Measurements from ENCODE around the gene MRPL18. TPM values are rescaled to one million over a fixed set of nuclear protein-coding genes. Genes with fewer than 3 reads are reported as not detected.

MRPL18 gene
- total and polyA plus RNA-seq, 2 of the 4 experiments (the other 2 are of a cell fraction), result 53.4 to 56.8 TPM

GRCh38 chr6:159833556-159833955 lies 43.3 kb downstream of the MRPL18 start:
- dilution Hi-C loops (cut with HindIII; ENCODE audit: low sequenced_read_pairs, unreplicated experiment), result no loop called here
- CTCF ChIA-PET, result interaction anchor here (0.7 kb wide), 1 partner anchor 142 kb away, joined by 3 read pairs; no protein-coding TSS in a partner anchor
- ATAC-seq (ENCODE audit: low read depth), result peak; percentile 40

More at GRCh38 chr6:159833556-159833955, 43.3 kb downstream of the MRPL18 start:
- Histone ChIP-seq H3K4me3 (ENCODE audit: insufficient read depth, low read depth, low read length) (no peak overlapping the region), H2BK15ac (ENCODE audit: low read depth, low read length) (no peak overlapping the region), H3K23ac (ENCODE audit: low read depth, low read length) (no peak overlapping the region), H4K20me1 (ENCODE audit: insufficient read depth, low read length) (no peaks in the 10 kb centered on the region), H3K36me3 (ENCODE audit: control insufficient read depth, insufficient read depth, low read length) (no peaks in the 10 kb centered on the region), H3K4ac (ENCODE audit: low read depth, low read length) (no peak overlapping the region), H3K79me1 (ENCODE audit: low read depth in 1 of 2, low read length in 2 of 2) (no peaks in the 10 kb centered on the region), H4K91ac (ENCODE audit: insufficient read depth, low read depth, low read length) (no peak overlapping the region), H4K5ac (ENCODE audit: low read depth, low read length) (no peak overlapping the region), H3K14ac (replicated peaks; ENCODE audit: low read depth, low read length) (no peak overlapping the region), H3K56ac (ENCODE audit: extremely low read depth, insufficient read depth, low read length) (no peak overlapping the region), H4K8ac (ENCODE audit: low read depth in 2 of 2, low read length in 2 of 2) (no peak overlapping the region), H2BK20ac (ENCODE audit: low read depth, low read length) (no peak overlapping the region), H3K9me1 (ENCODE audit: insufficient read depth, low read length) (peaks cover 6% of the 10 kb centered on the region; the same call in 1 of the 2 replicates), H3K4me2 (ENCODE audit: low read depth, low read length) (no peak overlapping the region), H3K4me1 (ENCODE audit: control insufficient read depth, insufficient read depth, low read length) (no peaks in the 10 kb centered on the region), H2BK120ac (ENCODE audit: low read depth, low read length) (no peak overlapping the region), H2BK5ac (ENCODE audit: low read depth, low read length, poor library complexity, severe bottlenecking) (no peak overlapping the region), H2AK5ac (ENCODE audit: low read depth, low read length) (no peak overlapping the region), H2AFZ (replicated peaks; ENCODE audit: low read length, poor library complexity) (no peak overlapping the region), H2AK9ac (replicated peaks; ENCODE audit: low read depth, low read length, poor library complexity) (no peak overlapping the region), H3K9ac (ENCODE audit: low read depth, low read length) (no peak overlapping the region), H3K27me3 (ENCODE audit: control insufficient read depth, insufficient read depth, low read length) (no peaks in the 10 kb centered on the region; the same call in 1 of the 2 replicates), H3K18ac (ENCODE audit: low read depth, low read length) (no peak overlapping the region), H3K27ac (ENCODE audit: insufficient read depth, low read length) (no peak overlapping the region), H3K9me3 (ENCODE audit: control insufficient read depth, insufficient read depth, low read length) (no peaks in the 10 kb centered on the region)
- POLR2A ChIA-PET (ENCODE audit: unreplicated experiment), result no interaction called here
- no peak for TF ChIP-seq CTCF (conservative IDR thresholded peaks at IDR 0.05; ENCODE audit: low read depth, low read length)
- DNase-seq, result peak; percentile 37
- intact Hi-C loops (cut with micrococcal nuclease), result no loop called here
- no TSS peak for BruUV-seq (replicated peaks)
- no CpG with 5 or more reads among the region's 2 CpGs for WGBS, 2 experiments (ENCODE audit: extremely low coverage in 2 of 2, insufficient read length in 1 of 2)
- in situ Hi-C loops (cut with MboI; ENCODE audit: low sequenced_read_pairs), result no loop called here
